DMS153 treated with DMSO at 0.1 percent for 48 hours (cell line): ENCODE results near the gene ETNPPL.
"Not testable (repeated sequence)": the region's sequence is repeated elsewhere in the genome, so short reads cannot be mapped to it uniquely, and the experiment has no call there.

Experiments used
- DNase-seq: peaks from one replicate; lab custom pipeline; 2025; ENCODE audit not compliant: unreplicated experiment; lab: John Stamatoyannopoulos, UW

ETNPPL gene

GRCh38 chr4:108763226-108763593 lies 357 bp upstream of the ETNPPL start:
- no peak for DNase-seq

GRCh38 chr4:108758498-108758897 lies 4.4 kb downstream of the ETNPPL start:
- DNase-seq = no peak

GRCh38 chr4:108754327-108754726 lies 8.5 kb downstream of the ETNPPL start:
- DNase-seq = no peak

- DNase-seq = no peak
Measured at GRCh38 chr4:108751321-108751720, 11.5 kb downstream of the ETNPPL start.

GRCh38 chr4:108749119-108749518 lies 13.7 kb downstream of the ETNPPL start:
- DNase-seq = no peak

GRCh38 chr4:108746511-108746910 lies 16.3 kb downstream of the ETNPPL start:
- DNase-seq = no peak

- no peak for DNase-seq
Measured at GRCh38 chr4:108744307-108744706, 18.5 kb downstream of the ETNPPL start.

- DNase-seq = no peak
Measured at GRCh38 chr4:108742451-108743420, 20.1 kb downstream of the ETNPPL start.

- DNase-seq = no peak
Measured at GRCh38 chr4:108738003-108738706, 24.7 kb downstream of the ETNPPL start.

- no peak for DNase-seq
Measured at GRCh38 chr4:108731006-108731405, 31.8 kb downstream of the ETNPPL start.

GRCh38 chr4:108730579-108730978 lies 32.3 kb downstream of the ETNPPL start:
- DNase-seq = no peak

- no peak for DNase-seq
Measured at GRCh38 chr4:108729731-108730130, 33.1 kb downstream of the ETNPPL start.

- DNase-seq = no peak
Measured at GRCh38 chr4:108725457-108725856, 37.4 kb downstream of the ETNPPL start.

- no peak for DNase-seq
Measured at GRCh38 chr4:108717386-108717785, 45.5 kb downstream of the ETNPPL start.

- no peak for DNase-seq
Measured at GRCh38 chr4:108716340-108716739, 46.5 kb downstream of the ETNPPL start.

GRCh38 chr4:108714880-108715279 lies 48.0 kb downstream of the ETNPPL start:
- no peak for DNase-seq

- DNase-seq = not testable (repeated sequence)
Measured at GRCh38 chr4:108710578-108710977, 52.3 kb downstream of the ETNPPL start.

- DNase-seq = no peak
Measured at GRCh38 chr4:108709722-108710121, 53.1 kb downstream of the ETNPPL start.

- no peak for DNase-seq
Measured at GRCh38 chr4:108709234-108709633, 53.6 kb downstream of the ETNPPL start.

- no peak for DNase-seq
Measured at GRCh38 chr4:108706289-108706688, 56.6 kb downstream of the ETNPPL start.

- DNase-seq = no peak
Measured at GRCh38 chr4:108703966-108704365, 58.9 kb downstream of the ETNPPL start.

GRCh38 chr4:108703370-108703769 lies 59.5 kb downstream of the ETNPPL start:
- DNase-seq = no peak
